NCI-H146 treated with DMSO at 0.1 percent for 48 hours (cell line): ENCODE results near the gene ZNHIT6.
"Not testable (repeated sequence)": the region's sequence is repeated elsewhere in the genome, so short reads cannot be mapped to it uniquely, and the experiment has no call there.

ENCODE experiments used
- DNase-seq: peaks from one replicate; lab custom pipeline; 2025; ENCODE audit not compliant: unreplicated experiment; lab: John Stamatoyannopoulos, UW

The ZNHIT6 gene

DNA sequence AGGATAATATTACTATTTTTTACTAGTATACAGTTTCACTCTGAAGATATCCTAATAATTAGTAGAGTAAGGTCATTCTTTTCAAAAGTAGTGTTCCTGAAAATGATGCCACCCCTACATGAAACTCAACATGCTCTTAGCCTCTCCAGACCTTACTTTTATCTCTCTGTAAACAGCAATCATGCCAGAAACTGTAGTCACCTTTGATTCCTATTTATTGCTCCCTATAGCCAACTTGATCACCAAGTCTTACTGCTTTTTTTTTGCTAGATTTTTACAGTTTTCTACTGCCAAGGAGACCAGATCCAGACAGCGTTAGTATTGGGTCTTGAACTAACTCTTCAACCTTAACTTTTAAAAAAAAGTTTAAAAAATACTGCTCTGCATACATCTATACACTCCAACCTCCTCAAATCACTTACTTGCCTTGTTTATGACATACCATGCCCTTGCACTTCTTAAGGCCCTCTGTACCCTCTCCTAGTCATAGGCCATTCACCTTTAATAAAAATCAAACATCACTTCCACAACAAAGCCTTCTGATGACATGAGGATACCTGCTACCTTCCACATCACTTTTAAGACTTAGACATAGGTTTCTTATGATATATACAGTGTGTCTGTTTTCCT, 36.1 kb downstream of the ZNHIT6 start:
- DNase-seq = no peak

DNA sequence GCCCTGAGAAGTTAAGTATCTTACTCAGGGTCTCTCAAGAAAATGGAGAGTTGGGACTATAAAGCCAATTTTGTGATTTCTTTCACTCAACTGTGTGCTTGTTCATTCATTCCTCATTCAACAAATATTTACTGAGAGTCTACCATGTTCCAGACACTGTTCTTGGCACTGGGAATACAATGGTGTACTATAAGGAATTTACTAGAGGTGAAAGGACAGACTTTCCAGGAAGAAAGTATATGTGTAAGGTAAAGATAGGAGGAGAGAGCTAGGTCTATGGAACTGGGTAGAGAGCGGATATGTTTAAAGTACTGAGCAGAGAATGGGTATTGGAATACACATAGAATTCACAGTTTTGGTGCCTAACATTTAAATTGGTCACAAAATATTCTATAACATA, 42.3 kb downstream of the ZNHIT6 start:
- no peak for DNase-seq

DNA sequence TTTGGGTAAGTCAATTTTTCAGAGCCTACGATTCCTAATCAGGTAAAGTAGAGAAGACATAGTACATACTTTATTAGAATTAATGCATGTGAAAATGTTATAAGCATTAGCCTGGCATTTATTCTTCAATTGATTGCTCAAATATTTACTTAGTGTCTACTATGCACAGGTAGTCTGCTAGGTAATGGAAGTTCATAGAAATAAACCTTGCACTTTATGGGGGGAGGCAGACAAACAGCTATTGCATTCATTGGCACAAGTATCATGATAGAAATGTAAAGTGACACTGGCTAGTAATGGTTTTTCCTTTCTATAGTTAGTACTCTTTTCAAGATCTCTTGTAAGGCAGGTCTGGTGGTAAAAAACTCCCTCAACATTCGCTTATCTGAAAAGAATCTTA, 44.9 kb downstream of the ZNHIT6 start:
- DNase-seq = no peak

DNA sequence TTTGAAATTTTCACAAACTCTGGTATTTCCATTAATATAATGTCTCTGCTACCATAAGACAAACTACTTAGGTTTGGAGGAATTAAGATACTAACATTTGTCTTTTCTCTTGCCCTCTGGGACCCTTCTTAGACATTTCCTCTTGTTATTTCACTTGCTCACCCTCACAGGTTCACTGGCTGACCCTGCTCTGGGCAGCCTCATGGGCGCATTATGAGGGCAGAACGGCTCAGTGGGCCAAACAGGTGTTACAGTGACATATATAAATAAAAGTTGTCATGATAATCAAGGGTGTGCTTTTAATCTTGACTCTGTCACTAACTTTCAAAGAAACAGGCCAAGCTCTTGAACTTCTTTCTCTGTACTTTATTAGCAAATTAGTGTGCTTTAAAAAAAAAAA, 46.5 kb downstream of the ZNHIT6 start:
- DNase-seq = no peak

DNA sequence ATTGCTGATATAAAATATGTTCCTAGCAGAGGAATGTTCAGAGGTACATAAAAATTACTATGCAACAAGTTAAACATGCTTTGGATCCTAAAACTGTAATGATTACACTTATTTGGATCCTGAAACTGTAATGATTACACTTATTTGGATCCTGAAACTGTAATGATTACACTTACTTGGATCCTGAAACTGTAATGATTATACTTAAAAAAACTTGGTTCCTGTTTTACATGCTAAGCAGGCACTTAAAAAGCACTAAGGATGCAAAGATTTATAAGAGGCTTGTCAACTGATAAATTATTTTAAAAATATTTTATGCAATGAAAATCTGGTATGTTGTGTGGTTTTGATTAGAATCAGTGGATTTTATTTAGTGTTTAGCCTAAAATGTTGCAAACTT, 47.7 kb downstream of the ZNHIT6 start:
- DNase-seq = no peak

GRCh38 chr1:85659174-85659573, 49.1 kb downstream of the ZNHIT6 start:
- no peak for DNase-seq

DNA sequence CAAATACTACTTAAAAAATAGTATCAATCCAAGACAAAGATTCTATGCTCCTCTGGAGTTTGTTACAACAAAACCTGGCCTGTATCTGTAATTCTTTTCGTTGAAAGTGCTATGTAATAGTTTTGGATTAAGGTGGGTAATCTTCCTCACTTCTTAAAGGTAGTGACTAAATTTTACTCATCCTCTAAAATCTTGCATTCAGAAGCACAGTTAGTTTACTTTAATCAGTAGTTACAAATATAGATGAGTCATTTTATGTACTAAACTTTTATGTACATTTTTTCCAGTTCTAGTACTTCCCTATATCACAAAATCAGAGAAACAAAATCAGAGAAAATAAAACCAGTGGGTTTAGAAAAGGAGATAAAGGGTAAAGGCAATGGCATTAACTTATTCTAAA, 51.3 kb downstream of the ZNHIT6 start:
- DNase-seq = no peak

- no peak for DNase-seq
Observed at GRCh38 chr1:85656256-85656655, 52.0 kb downstream of the ZNHIT6 start.

DNA sequence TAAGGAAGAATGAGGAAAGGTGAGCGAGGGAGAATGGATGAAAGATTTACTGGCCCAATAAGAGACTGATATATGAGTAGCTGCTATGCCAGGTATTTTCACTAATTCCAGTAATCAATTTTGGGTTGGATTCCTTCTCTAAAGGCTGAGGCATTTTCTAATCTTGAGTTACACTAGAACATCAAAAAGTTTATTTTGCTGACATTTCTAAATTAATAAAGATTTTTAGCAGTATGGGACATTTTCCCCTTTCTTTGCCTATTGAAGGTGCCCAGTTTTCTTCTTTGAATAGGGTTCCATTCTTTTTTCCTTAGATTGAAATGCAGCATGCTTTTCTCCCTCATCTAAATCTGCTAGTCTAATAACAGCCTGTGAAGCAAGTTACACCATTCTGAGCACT, 52.9 kb downstream of the ZNHIT6 start:
- DNase-seq = no peak

DNA sequence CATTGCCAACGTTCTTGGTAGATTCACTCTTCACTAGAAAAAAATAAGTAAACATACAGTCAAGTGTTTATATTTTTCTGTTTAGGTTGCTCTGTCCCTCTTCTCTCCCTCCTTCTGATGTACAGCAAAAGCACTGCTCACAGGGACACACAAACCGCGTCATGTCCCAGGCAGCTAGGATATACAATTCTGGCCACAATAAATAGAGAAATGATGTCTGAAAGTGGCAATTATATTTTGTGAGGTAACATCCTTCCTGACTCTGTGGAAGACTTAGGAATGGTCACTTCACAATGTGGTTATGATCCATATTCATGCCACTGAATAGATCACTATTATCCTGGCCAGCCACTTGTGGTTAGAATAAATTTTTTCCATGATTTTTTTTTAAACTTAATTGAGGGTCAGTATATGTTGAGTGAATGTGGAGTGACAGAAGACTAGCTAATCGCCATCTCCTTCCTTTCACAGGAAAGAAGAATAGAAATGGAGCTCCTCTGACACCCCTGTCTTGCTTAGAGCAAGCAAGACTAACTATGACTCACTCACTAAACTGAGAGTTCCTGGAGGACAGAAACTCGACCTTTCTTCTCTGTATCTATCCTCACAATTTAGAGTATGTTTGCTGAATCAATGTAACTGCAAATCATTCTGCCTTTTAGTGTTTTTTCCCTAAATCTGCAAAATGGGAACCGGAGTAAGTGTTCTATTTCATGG, 54.0 kb downstream of the ZNHIT6 start:
- no peak for DNase-seq

DNA sequence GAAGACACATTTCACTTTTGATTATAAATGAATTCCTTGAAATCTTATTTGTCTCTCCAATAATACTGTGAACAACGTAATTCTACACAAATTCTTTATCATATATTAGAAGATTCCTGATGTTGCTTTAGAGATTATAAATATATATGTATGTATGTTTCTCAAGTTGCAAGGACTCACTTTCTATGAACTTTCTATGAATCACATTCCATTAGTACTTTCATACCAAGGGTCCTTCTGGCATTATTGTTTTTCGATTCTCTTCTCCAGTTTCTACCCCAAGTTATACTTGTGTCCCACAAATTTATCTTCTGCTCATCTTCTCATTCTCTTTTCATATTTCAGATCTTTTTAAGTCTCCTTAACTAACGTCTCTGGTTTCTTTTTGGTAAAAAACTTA, 55.9 kb downstream of the ZNHIT6 start:
- no peak for DNase-seq

DNA sequence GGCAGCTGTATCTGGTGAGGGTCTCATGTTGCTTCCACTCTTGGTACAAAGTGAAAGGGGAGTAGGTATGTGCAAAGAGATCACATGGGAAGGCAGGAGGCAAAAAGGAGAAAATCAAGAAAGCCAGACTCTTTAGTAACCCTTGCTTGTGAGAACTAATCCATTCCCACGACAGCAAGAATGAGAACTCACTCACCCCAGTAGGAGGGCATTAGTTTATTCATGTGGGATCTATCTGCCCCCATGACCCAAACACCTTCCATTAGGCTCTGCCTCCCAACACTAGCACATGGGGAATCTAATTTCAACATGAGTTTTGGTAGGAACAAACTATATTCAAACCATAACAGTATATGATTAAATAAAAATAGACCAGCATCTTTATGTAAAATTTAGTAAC, 57.6 kb downstream of the ZNHIT6 start:
- no peak for DNase-seq

- DNase-seq = no peak
Observed at GRCh38 chr1:85649591-85649990, 58.6 kb downstream of the ZNHIT6 start.

DNA sequence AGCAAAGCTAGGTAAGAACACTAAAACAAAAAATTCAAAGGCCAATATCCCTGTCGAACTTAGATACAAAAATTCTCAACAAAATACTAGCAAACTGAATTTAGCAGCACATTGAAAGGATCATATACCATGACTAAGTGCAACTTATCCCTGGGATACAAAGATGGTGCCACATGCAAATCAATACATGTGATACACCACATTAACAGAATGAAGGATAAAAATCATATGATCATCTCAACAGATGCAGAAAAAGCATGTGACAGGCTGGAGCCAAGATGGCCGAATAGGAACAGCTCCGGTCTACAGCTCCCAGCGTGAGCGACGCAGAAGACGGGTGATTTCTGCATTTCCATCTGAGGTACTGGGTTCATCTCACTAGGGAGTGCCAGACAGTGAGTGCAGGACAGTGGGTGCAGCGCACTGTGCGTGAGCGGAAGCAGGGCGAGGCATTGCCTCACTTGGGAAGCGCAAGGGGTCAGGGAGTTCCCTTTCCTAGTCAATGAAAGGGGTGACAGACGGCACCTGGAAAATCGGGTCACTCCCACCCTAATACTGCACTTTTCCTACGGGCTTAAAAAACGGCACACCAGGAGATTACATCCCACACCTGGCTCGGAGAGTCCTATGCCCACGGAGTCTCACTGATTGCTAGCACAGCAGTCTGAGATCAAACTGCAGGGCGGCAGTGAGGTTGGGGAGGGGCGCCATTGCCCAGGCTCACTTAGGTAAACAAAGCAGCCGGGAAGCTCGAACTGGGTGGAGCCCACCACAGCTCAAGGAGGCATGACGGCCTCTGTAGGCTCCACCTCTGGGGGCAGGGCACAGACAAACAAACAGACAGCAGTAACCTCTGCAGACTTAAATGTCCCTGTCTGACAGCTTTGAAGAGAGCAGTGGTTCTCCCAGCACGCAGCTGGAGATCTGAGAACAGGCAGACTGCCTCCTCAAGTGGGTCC, 66.4 kb downstream of the ZNHIT6 start:
- peak; percentile 3 for DNase-seq

GRCh38 chr1:85639920-85640319, 68.3 kb downstream of the ZNHIT6 start:
- DNase-seq = not testable (repeated sequence)

- DNase-seq = no peak
Observed at GRCh38 chr1:85638412-85638811, 69.8 kb downstream of the ZNHIT6 start.

GRCh38 chr1:85630493-85630892, 77.7 kb downstream of the ZNHIT6 start:
- DNase-seq = no peak

DNA sequence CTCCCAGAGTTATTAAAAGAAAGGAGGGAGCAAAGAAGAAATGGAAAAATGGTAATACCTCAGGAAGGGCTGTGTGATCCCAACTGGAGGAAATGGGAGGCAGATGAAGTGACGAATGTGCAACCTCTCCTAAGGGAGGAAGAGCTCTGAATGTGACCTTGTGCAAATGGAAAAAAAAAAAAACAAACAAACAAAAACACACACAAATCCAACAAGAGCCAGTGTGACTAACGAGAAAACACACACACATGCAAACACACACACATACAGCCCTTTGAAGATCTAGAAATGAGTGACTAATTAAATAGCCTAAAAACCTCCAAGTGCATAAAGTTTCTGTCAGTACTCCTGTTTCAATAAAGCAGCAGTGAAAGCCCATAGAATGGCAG, 78.7 kb downstream of the ZNHIT6 start:
- DNase-seq = no peak

GRCh38 chr1:85628791-85629531, 79.3 kb downstream of the ZNHIT6 start:
- DNase-seq = no peak

GRCh38 chr1:85626818-85627217, 81.4 kb downstream of the ZNHIT6 start:
- no peak for DNase-seq

DNA sequence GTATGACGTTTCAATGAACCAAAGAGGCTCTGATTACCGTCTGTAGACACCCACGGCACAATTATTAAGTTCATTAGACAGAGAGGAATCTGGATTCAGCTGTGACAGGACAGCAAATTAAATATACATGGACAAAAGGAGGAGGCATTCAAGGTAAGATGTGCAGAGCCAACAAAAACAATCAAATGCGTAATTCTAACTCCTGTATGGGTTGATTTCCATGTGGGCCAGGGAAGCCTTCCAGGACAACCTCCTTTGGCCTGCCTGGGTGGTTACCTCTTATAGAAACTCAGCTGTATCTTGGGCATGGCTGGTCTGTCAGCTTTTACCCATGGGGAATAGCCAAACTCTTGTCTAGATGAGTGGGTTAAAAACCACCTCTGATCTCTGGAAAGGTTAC, 83.9 kb downstream of the ZNHIT6 start:
- no peak for DNase-seq
